Neuronal stem cell (in vitro differentiated cells): ENCODE results near the gene FLYWCH1.
A peak's percentile ranks its signal among the peaks of the same experiment; 100 is the strongest.

Source experiments
- DNase-seq: peaks from one replicate; pipeline ENCODE4 v3.0.0-alpha.2; 2013; ENCODE audit warnings: low spot score
- H2AFZ ChIP-seq: one replicate; pipeline ENCODE4 v1.6.1; 2013; ENCODE audit warnings: mild to moderate bottlenecking, low read length, inconsistent platforms
- H2AK5ac ChIP-seq: 2 replicates; pipeline ENCODE4 v1.6.1; 2013; ENCODE audit warnings: low read depth, mild to moderate bottlenecking, inconsistent platforms, low read length, moderate library complexity, mixed read lengths
- H2BK120ac ChIP-seq: 2 replicates; pipeline ENCODE4 v1.6.1; 2013; ENCODE audit warnings: low read depth, mild to moderate bottlenecking, inconsistent platforms, low read length, moderate library complexity, mixed read lengths
- H2BK12ac ChIP-seq: one replicate; pipeline ENCODE4 v1.6.1; 2013; ENCODE audit warnings: low read length, inconsistent platforms
- H2BK15ac ChIP-seq: 2 replicates; pipeline ENCODE4 v1.6.1; 2013; ENCODE audit warnings: mild to moderate bottlenecking, low read length, inconsistent platforms, mixed read lengths
- H2BK5ac ChIP-seq: one replicate; pipeline ENCODE4 v1.6.1; 2013; ENCODE audit warnings: inconsistent platforms, mild to moderate bottlenecking, low read length, moderate library complexity
- H3K14ac ChIP-seq: one replicate; pipeline ENCODE4 v1.6.1; 2013; ENCODE audit warnings: low read length, inconsistent platforms
- H3K18ac ChIP-seq: 2 replicates; pipeline ENCODE4 v1.6.1; 2013; ENCODE audit warnings: low read length, inconsistent platforms
- H3K23ac ChIP-seq: 2 replicates; pipeline ENCODE4 v1.6.1; 2013; ENCODE audit warnings: low read depth, mild to moderate bottlenecking, mixed read lengths, low read length, inconsistent platforms; ENCODE audit not compliant: poor library complexity
- H3K27ac ChIP-seq: replicated peaks from 3 replicates; pipeline ENCODE4 v1.5.1; 2013; ENCODE audit warnings: low read length, inconsistent platforms
- H3K27me3 ChIP-seq, 3 experiments: 2 replicates each; pipeline ENCODE4 v1.6.1; 2013; ENCODE audit warnings: low read length in 3 of 3, mild to moderate bottlenecking in 2 of 3, inconsistent platforms in 1 of 3, low read depth in 1 of 3, mixed read lengths in 1 of 3, moderate library complexity in 1 of 3; ENCODE audit not compliant: control insufficient read depth in 3 of 3, insufficient read depth in 3 of 3
- H3K36me3 ChIP-seq, 2 donors: replicated peaks in 1 of 2; 2 replicates each; pipeline ENCODE4 v1.6.1; 2013; ENCODE audit warnings: low read length in 2 of 2; ENCODE audit not compliant: control insufficient read depth in 2 of 2, insufficient read depth in 2 of 2
- H3K4ac ChIP-seq: 2 replicates; pipeline ENCODE4 v1.6.1; 2013; ENCODE audit warnings: inconsistent platforms, mild to moderate bottlenecking, low read length, moderate library complexity
- H3K4me1 ChIP-seq, 2 donors: 1 replicate in 1 of 2; 2 replicates in 1 of 2; pipeline ENCODE4 v1.6.1; 2013; ENCODE audit warnings: low read length in 2 of 2, low read depth in 1 of 2; ENCODE audit not compliant: control insufficient read depth in 2 of 2, insufficient read depth in 1 of 2
- H3K4me2 ChIP-seq: one replicate; pipeline ENCODE4 v1.6.1; 2013; ENCODE audit warnings: mild to moderate bottlenecking, low read length, inconsistent platforms; ENCODE audit not compliant: insufficient read depth, poor library complexity, severe bottlenecking
- H3K4me3 ChIP-seq, 2 donors: 2 replicates each; pipeline ENCODE4 v1.5.1; 2013; ENCODE audit warnings: low read length in 2 of 2, mild to moderate bottlenecking in 2 of 2, inconsistent platforms in 1 of 2, moderate library complexity in 1 of 2
- H3K79me1 ChIP-seq: one replicate; pipeline ENCODE4 v1.6.1; 2013; ENCODE audit warnings: low read depth, mild to moderate bottlenecking, inconsistent platforms, low read length, moderate library complexity
- H3K9ac ChIP-seq: one replicate; pipeline ENCODE4 v1.6.1; 2013; ENCODE audit warnings: mild to moderate bottlenecking, low read depth, low read length, inconsistent platforms; ENCODE audit not compliant: poor library complexity
- H3K9me3 ChIP-seq, 2 donors: replicated peaks in 1 of 2; 2 replicates each; pipeline versions ENCODE3 to v1.6.1; 2013; ENCODE audit warnings: low read length in 2 of 2, mild to moderate bottlenecking in 2 of 2, inconsistent platforms in 1 of 2, low read depth in 1 of 2, mixed read lengths in 1 of 2, moderate library complexity in 1 of 2; ENCODE audit not compliant: control insufficient read depth in 2 of 2, insufficient read depth in 1 of 2
- H4K8ac ChIP-seq: one replicate; pipeline ENCODE4 v1.6.1; 2013; ENCODE audit warnings: low read depth, mild to moderate bottlenecking, inconsistent platforms, low read length, moderate library complexity
- H4K91ac ChIP-seq: one replicate; pipeline ENCODE4 v1.6.1; 2013; ENCODE audit warnings: low read length, low read depth, mild to moderate bottlenecking, inconsistent platforms; ENCODE audit not compliant: poor library complexity
- WGBS, 2 donors: extraction: QIAGEN DNeasy Blood & Tissue Kit; methylation state at CpG; one replicate each; pipeline ENCODE4 v1.1.7; 2013; ENCODE audit warnings: missing lambda C conversion rate in 2 of 2, mixed read lengths in 1 of 2; ENCODE audit not compliant: insufficient read length in 2 of 2, insufficient replicate concordance in 1 of 2; ENCODE audit errors: extremely low coverage in 2 of 2; 5-methylcytosine and 5-hydroxymethylcytosine counted together

FLYWCH1 gene

DNA sequence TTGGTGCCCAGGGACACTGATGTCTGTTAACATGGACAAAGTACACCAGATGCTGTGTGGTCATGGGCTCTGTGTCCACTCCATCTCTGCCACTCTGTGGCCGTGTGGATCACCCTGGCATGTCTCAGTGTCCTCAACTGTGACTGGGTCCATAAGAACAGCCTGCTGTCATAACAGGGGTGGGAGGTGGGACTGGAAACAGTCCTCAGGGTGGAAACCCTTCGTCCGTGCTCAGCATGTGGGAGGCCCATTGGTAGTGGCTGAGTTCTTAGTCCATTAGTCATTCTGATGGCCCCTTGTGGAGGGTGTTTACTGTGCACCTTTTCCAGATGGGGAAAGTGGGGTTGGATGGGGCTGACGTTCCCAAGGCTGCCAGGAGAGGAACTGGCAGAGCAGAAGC lies 15.9 kb upstream of the FLYWCH1 start:
- WGBS, 2 donors: no CpG with 5 or more reads among the region's 4 CpGs
- H3K27ac ChIP-seq: no peak overlapping the region

DNA sequence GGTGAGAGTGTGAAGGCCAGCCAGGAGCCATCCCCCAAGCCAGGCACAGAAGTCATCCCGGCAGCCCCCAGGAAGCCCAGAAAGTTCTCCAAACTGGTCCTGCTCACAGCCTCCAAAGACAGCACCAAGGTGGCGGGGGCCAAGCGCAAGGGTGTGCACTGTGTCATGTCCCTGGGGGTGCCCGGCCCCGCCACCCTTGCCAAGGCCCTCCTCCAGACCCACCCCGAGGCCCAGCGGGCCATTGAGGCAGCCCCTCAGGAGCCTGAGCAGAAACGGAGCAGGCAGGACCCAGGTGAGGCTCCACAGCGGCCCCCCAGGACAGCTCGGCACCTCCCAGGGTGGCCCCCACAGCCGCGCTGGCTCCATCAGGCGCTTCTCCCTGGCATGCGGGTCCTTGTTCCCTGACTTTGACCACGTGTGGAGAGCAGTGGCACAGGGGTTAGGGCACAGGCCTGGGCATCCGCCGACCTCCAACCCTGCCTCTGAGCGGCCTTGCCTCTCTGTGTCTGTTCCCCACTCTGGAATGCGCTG lies 15.2 kb upstream of the FLYWCH1 start:
- no peak overlapping the region for H3K4me3 ChIP-seq
- no peak overlapping the region for H3K14ac ChIP-seq
- H3K27ac ChIP-seq: no peak overlapping the region
- H3K9me3 ChIP-seq: no peaks in the 10 kb centered on the region
- H3K79me1 ChIP-seq: peaks cover 3% of the 10 kb centered on the region
- peak overlapping the region; percentile 24 for H2BK5ac ChIP-seq
- no peak overlapping the region for H3K18ac ChIP-seq
- H2BK12ac ChIP-seq: no peak overlapping the region
- H4K91ac ChIP-seq: no peak overlapping the region
- no peak overlapping the region for H4K8ac ChIP-seq
- no peak overlapping the region for H2AFZ ChIP-seq
- H3K4ac ChIP-seq: no peak overlapping the region
- no peak overlapping the region for H3K9ac ChIP-seq
- no peak overlapping the region for H3K4me2 ChIP-seq
- H3K36me3 ChIP-seq: peaks cover 8 to 10% of the 10 kb centered on the region in 2 donors
- no CpG with 5 or more reads among the region's 19 CpGs for WGBS, 2 donors
- H2BK120ac ChIP-seq: no peak overlapping the region
- peaks cover 9 to 15% of the 10 kb centered on the region in 2 donors for H3K4me1 ChIP-seq
- no peak overlapping the region for H2AK5ac ChIP-seq
- H2BK15ac ChIP-seq: no peak overlapping the region
- no peaks in the 10 kb centered on the region for H3K27me3 ChIP-seq
- no peak for DNase-seq
- no peak overlapping the region for H3K23ac ChIP-seq

More for the DNA sequence above, 15.9 kb upstream of the FLYWCH1 start:
- Histone ChIP-seq H3K9ac (no peak overlapping the region), H3K4ac (no peak overlapping the region), H3K4me1 (peaks cover 9 to 15% of the 10 kb centered on the region in 2 donors), H2AK5ac (no peak overlapping the region), H3K27me3 (no peaks in the 10 kb centered on the region), H3K23ac (no peak overlapping the region), H2BK120ac (no peak overlapping the region), H2BK12ac (no peak overlapping the region), H2BK5ac (no peak overlapping the region), H2AFZ (no peak overlapping the region), H3K14ac (no peak overlapping the region), H4K91ac (no peak overlapping the region), H3K36me3 (peaks cover 8 to 10% of the 10 kb centered on the region in 2 donors), H4K8ac (no peak overlapping the region), H3K79me1 (peaks cover 3% of the 10 kb centered on the region), H3K18ac (no peak overlapping the region), H3K9me3 (no peaks in the 10 kb centered on the region), H3K4me3 (peak overlapping the region in 1 of 2 donors; percentile 44), H3K4me2 (no peak overlapping the region), H2BK15ac (no peak overlapping the region)
- no peak for DNase-seq

DNA sequence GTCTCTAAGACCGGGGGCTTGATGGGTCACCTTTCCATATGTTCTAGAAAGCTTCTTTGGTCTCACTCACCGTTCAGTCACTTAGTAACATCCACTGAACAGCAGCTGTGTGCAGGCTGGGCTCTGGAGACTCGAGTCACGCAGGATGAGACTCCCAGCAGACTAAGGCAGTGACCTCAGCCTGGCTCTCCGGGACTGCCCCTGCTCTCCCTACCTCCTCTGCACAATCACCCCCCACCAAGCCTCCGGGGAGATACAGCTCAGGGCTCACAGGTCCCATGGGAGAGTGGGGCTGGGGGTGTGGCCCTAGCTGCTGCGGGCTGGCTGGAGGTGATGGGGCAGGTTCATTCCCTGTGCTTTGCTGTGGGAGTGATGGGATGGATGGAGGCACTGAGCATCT lies 14.6 kb upstream of the FLYWCH1 start:
- no CpG with 5 or more reads among the region's 7 CpGs for WGBS, 2 donors
- H3K4me3 ChIP-seq: no peak overlapping the region
- no peak overlapping the region for H3K23ac ChIP-seq
- H2BK15ac ChIP-seq: no peak overlapping the region
- H3K9me3 ChIP-seq: no peaks in the 10 kb centered on the region
- H3K27me3 ChIP-seq: no peaks in the 10 kb centered on the region
- H3K9ac ChIP-seq: peak overlapping the region; percentile 44
- H2AFZ ChIP-seq: no peak overlapping the region
- H3K4me1 ChIP-seq: peaks cover 9 to 15% of the 10 kb centered on the region in 2 donors
- no peak overlapping the region for H4K91ac ChIP-seq
- H2BK120ac ChIP-seq: no peak overlapping the region
- H3K79me1 ChIP-seq: peaks cover 3% of the 10 kb centered on the region
- DNase-seq: no peak
- H3K27ac ChIP-seq: no peak overlapping the region
- H2BK12ac ChIP-seq: no peak overlapping the region
- H3K4ac ChIP-seq: no peak overlapping the region
- no peak overlapping the region for H2AK5ac ChIP-seq
- H4K8ac ChIP-seq: no peak overlapping the region
- H2BK5ac ChIP-seq: peak overlapping the region; percentile 48
- H3K18ac ChIP-seq: no peak overlapping the region
- H3K36me3 ChIP-seq: peaks cover 8 to 10% of the 10 kb centered on the region in 2 donors
- no peak overlapping the region for H3K14ac ChIP-seq
- no peak overlapping the region for H3K4me2 ChIP-seq

DNA sequence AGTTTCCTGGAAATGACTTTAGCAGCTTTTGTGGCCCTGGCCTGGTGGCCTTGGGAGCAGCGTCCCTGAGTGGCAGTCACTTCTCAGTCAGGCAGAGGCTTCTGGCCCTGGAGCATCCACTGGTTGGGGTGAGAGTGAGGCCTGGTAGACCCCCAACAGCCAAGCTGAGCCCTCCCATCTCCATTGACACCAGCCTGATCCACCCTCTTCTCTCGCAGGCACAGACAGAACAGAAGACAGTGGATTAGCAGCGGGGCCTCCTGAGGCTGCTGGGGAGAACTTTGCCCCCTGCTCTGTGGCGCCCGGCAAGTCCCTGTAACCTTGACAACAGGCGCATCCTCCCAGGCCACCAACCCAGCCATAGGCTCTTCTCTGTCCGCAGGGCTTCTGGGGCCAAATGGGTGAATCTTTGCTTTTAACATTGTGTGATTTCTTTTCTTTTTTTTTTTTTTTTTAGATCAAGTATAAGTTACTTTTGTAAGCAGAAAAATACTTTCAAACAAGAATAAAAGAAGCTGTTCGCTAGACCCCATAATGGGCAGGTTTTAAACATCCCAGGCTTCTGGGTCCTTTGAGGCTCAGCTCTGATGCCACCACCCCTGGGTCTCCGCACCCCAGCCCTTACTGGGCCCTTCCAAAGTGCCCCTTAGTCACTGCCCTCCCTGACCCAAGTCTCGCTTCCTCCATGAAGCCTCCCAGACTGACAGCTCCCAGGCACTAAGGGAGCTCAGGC lies 12.7 kb upstream of the FLYWCH1 start:
- H4K8ac ChIP-seq: no peak overlapping the region
- H3K27me3 ChIP-seq: no peaks in the 10 kb centered on the region
- no peak overlapping the region for H2BK120ac ChIP-seq
- H3K14ac ChIP-seq: no peak overlapping the region
- no peaks in the 10 kb centered on the region for H3K9me3 ChIP-seq
- H3K4ac ChIP-seq: no peak overlapping the region
- peaks cover 3% of the 10 kb centered on the region for H3K79me1 ChIP-seq
- no peak overlapping the region for H3K18ac ChIP-seq
- peaks cover 8 to 10% of the 10 kb centered on the region in 2 donors for H3K36me3 ChIP-seq
- no CpG with 5 or more reads among the region's 10 CpGs for WGBS, 2 donors
- H3K9ac ChIP-seq: peak overlapping the region; percentile 38
- DNase-seq: no peak
- H2BK5ac ChIP-seq: peak overlapping the region; percentile 16
- no peak overlapping the region for H3K23ac ChIP-seq
- H3K27ac ChIP-seq: no peak overlapping the region
- peaks cover 12 to 15% of the 10 kb centered on the region in 2 donors for H3K4me1 ChIP-seq
- no peak overlapping the region for H2BK15ac ChIP-seq
- no peak overlapping the region for H2AK5ac ChIP-seq
- H3K4me2 ChIP-seq: no peak overlapping the region
- H2AFZ ChIP-seq: peak overlapping the region; percentile 45
- no peak overlapping the region for H4K91ac ChIP-seq
- H2BK12ac ChIP-seq: peak overlapping the region; percentile 43
- H3K4me3 ChIP-seq: no peak overlapping the region
